HCT116 (cell line): Measurements from ENCODE around the gene ZNF653. TPM values are rescaled to one million over a fixed set of nuclear protein-coding genes. Genes with fewer than 3 reads are reported as not detected.

Experiments
- ATAC-seq: fragments of 200-7000 bp; cut with Tn5 transposase; 2 replicates; pipeline ENCODE4 v1.9.1; 2020; ENCODE audit warnings: mild to moderate bottlenecking, moderate library complexity
- BruUV-seq: library from RNA; stranded (reverse); fragments of 400-500 nt; replicated peaks from 2 replicates; lab custom pipeline; 2021; lab: Mats Ljungman, UMichigan
- CTCF ChIA-PET: fragments of 300-600 bp; sonication (Branson Sonifier 250); formaldehyde crosslinking; loops from one replicate; lab custom pipeline; 2021; ENCODE audit warnings: antibody characterized with exemption; lab: Charles Lee
- POLR2A ChIA-PET: fragments of 300-600, 350-600 bp; sonication (Branson Sonifier 250); formaldehyde crosslinking; loops from one replicate; lab custom pipeline; 2021; ENCODE audit warnings: antibody characterized with exemption; lab: Charles Lee
- RAD21 ChIA-PET, 2 experiments: fragments of 300-600 bp; sonication (Branson Sonifier 250); formaldehyde crosslinking; loops; one replicate each; lab custom pipeline; 2023; ENCODE audit warnings: low total read pairs in 2 of 2; ENCODE audit not compliant: uncharacterized antibody in 2 of 2, unreplicated experiment in 2 of 2, low non-redundant PET in 1 of 2; lab: Charles Lee
- DNase-seq: peaks from one replicate; pipeline ENCODE4 v3.0.0-alpha.2; 2010; ENCODE audit warnings: low read depth, low spot score
- H2AFZ ChIP-seq: fragments of 200-600 bp; shearing (Covaris generic), sonication (generic); 2 replicates; pipeline ENCODE4 v1.6.1; 2017; ENCODE audit warnings: low read depth, mixed run types, mixed read lengths, antibody characterized with exemption, low read length; ENCODE audit not compliant: poor library complexity, severe bottlenecking
- H3K27ac ChIP-seq: 2 replicates; pipeline ENCODE4 v1.5.1; 2012; ENCODE audit warnings: low read depth, low read length
- H3K27me3 ChIP-seq: fragments of 200-600 bp; sonication (generic); 2 replicates; pipeline ENCODE4 v1.6.1; 2016; ENCODE audit warnings: mixed run types, low read length, mixed read lengths; ENCODE audit not compliant: insufficient read depth
- H3K36me3 ChIP-seq, 2 experiments: fragments of 200-500 bp in 1 of 2; fragments of 200-600 bp in 1 of 2; sonication (Bioruptor generic) in 1 of 2; sonication (generic) in 1 of 2; 2 replicates each; pipeline versions ENCODE4 v1.5.1 to v1.6.1; 2014 to 2016; ENCODE audit warnings: low read length in 2 of 2, inconsistent platforms in 1 of 2, mixed read lengths in 1 of 2, mixed run types in 1 of 2; ENCODE audit not compliant: insufficient read depth in 2 of 2, control insufficient read depth in 1 of 2
- H3K4me1 ChIP-seq, 2 experiments: fragments of 200-600 bp in 1 of 2; sonication (generic) in 1 of 2; 2 replicates each; pipeline versions ENCODE4 v1.5.1 to v1.6.1; 2012 to 2017; ENCODE audit warnings: low read length in 2 of 2, inconsistent platforms in 1 of 2, mild to moderate bottlenecking in 1 of 2, mixed read lengths in 1 of 2, mixed run types in 1 of 2, moderate library complexity in 1 of 2; ENCODE audit not compliant: insufficient read depth in 2 of 2, control insufficient read depth in 1 of 2
- H3K4me2 ChIP-seq: fragments of 200-600 bp; sonication (generic); 2 replicates; pipeline ENCODE4 v1.6.1; 2017; ENCODE audit warnings: mixed run types, low read length, mixed read lengths
- H3K4me3 ChIP-seq, 2 experiments: fragments of 200-600 bp in 1 of 2; sonication (generic) in 1 of 2; replicated peaks in 1 of 2; 2 replicates each; pipeline ENCODE4 v1.5.1; 2011 to 2016; ENCODE audit warnings: low read length in 2 of 2, control low read depth in 1 of 2, low read depth in 1 of 2, mild to moderate bottlenecking in 1 of 2, mixed read lengths in 1 of 2, mixed run types in 1 of 2
- H3K79me2 ChIP-seq: fragments of 200-600 bp; sonication (generic); 2 replicates; pipeline ENCODE4 v1.6.1; 2017; ENCODE audit warnings: mild to moderate bottlenecking, mixed run types, low read length, moderate library complexity, mixed read lengths; ENCODE audit not compliant: insufficient read depth
- H3K9ac ChIP-seq: fragments of 200-600 bp; sonication (generic); 2 replicates; pipeline ENCODE4 v1.6.1; 2016; ENCODE audit warnings: low read length, mixed read lengths
- H3K9me2 ChIP-seq: fragments of 200-600 bp; sonication (generic), shearing (Covaris generic); 2 replicates; pipeline ENCODE4 v1.6.1; 2017; ENCODE audit warnings: mixed run types, mild to moderate bottlenecking, moderate library complexity; ENCODE audit not compliant: insufficient read depth
- H3K9me3 ChIP-seq, 2 experiments: fragments of 200-500 bp in 1 of 2; fragments of 200-600 bp in 1 of 2; sonication (Bioruptor generic) in 1 of 2; sonication (generic) in 1 of 2; 2 replicates each; pipeline ENCODE4 v1.6.1; 2014 to 2017; ENCODE audit warnings: low read length in 2 of 2, mixed read lengths in 2 of 2, inconsistent platforms in 1 of 2, low read depth in 1 of 2, mild to moderate bottlenecking in 1 of 2, mixed run types in 1 of 2, moderate library complexity in 1 of 2; ENCODE audit not compliant: control insufficient read depth in 1 of 2, insufficient read depth in 1 of 2
- H4K20me1 ChIP-seq: fragments of 200-600 bp; sonication (generic), shearing (Covaris generic); 2 replicates; pipeline ENCODE4 v1.6.1; 2017; ENCODE audit warnings: mixed run types, mild to moderate bottlenecking, moderate library complexity; ENCODE audit not compliant: insufficient read depth
- CBX3 ChIP-seq: IDR thresholded peaks from 2 replicates; pipeline ENCODE4 v1.6.1; 2012; ENCODE audit warnings: low read depth
- CEBPB ChIP-seq: IDR thresholded peaks from 2 replicates; pipeline ENCODE4 v1.6.1; 2012; ENCODE audit warnings: low read depth
- EGR1 ChIP-seq: IDR thresholded peaks from 2 replicates; pipeline ENCODE4 v1.6.1; 2012; ENCODE audit warnings: low read depth
- ELF1 ChIP-seq: IDR thresholded peaks from 2 replicates; pipeline ENCODE4 v1.6.1; 2012; ENCODE audit warnings: low read depth, borderline replicate concordance
- EZH2 ChIP-seq: fragments of 200-600 bp; sonication (generic); IDR thresholded peaks from 2 replicates; pipeline ENCODE4 v1.6.1; 2017; ENCODE audit warnings: antibody characterized with exemption, mixed run types
- EZH2phosphoT487 ChIP-seq: fragments of 200-600 bp; IDR thresholded peaks from 2 replicates; pipeline ENCODE4 v1.6.1; 2018; ENCODE audit warnings: antibody characterized with exemption, borderline replicate concordance
- FOSL1 ChIP-seq: IDR thresholded peaks from 2 replicates; pipeline ENCODE4 v1.6.1; 2012; ENCODE audit warnings: low read depth
- MAX ChIP-seq: IDR thresholded peaks from 2 replicates; pipeline ENCODE4 v1.6.1; 2012
- RAD21 ChIP-seq: IDR thresholded peaks from 2 replicates; pipeline ENCODE4 v1.6.1; 2012; ENCODE audit warnings: low read depth, mild to moderate bottlenecking
- SRF ChIP-seq: IDR thresholded peaks from 2 replicates; pipeline ENCODE4 v1.6.1; 2012; ENCODE audit warnings: low read depth
- YY1 ChIP-seq: IDR thresholded peaks from 2 replicates; pipeline ENCODE4 v1.6.1; 2011; ENCODE audit warnings: low read length, low read depth, moderate library complexity, mild to moderate bottlenecking; ENCODE audit not compliant: insufficient replicate concordance; ENCODE audit errors: extremely low read depth
- ZBTB33 ChIP-seq: IDR thresholded peaks from 2 replicates; pipeline ENCODE4 v1.6.1; 2011; ENCODE audit warnings: mild to moderate bottlenecking, low read length, moderate library complexity; ENCODE audit not compliant: insufficient replicate concordance; ENCODE audit errors: extremely low read depth
- ZFX ChIP-seq: fragments of 450-650 bp; IDR thresholded peaks from 2 replicates; pipeline ENCODE4 v1.6.1; 2017
- ZNF274 ChIP-seq: fragments of 200-500 bp; sonication (Bioruptor generic); IDR thresholded peaks from 2 replicates; pipeline ENCODE4 v1.6.1; 2014; ENCODE audit warnings: mild to moderate bottlenecking, low read depth, low read length, inconsistent platforms
- intact Hi-C: fragments of 100-400 bp; cut with micrococcal nuclease; formaldehyde crosslinking; loops from 2 replicates; pipeline ENCODE4 v1.10.0; 2022
- total RNA-seq: library from RNA; stranded (reverse); gene quantifications from one replicate; pipeline ENCODE4 v1.2.1, GENCODE V29; 2021; ENCODE audit not compliant: unreplicated experiment

ZNF653 gene
- total RNA-seq, 1 experiment from 2014 or later = 16.1 TPM

GRCh38 chr19:11465600-11465999 lies 40.0 kb downstream of the ZNF653 start (continued):
- no peak for TF ChIP-seq CEBPB
- TF ChIP-seq SRF = no peak
- TF ChIP-seq, all 23 proteins: peak for 0

- Histone ChIP-seq H3K9me3 (no peaks in the 10 kb centered on the region; a peak in 1 of 4 replicates), H3K4me2 (no peak overlapping the region), H2AFZ (no peak overlapping the region), H3K36me3 (no peaks in the 10 kb centered on the region), H3K4me1 (no peaks in the 10 kb centered on the region; a peak in 1 of 4 replicates), H3K27ac (peak overlapping the region; percentile 15; the same call in 1 of the 2 replicates), H3K79me2 (no peaks in the 10 kb centered on the region), H3K27me3 (no peaks in the 10 kb centered on the region), H3K4me3 (no peak overlapping the region), H4K20me1 (no peaks in the 10 kb centered on the region), H3K9ac (no peak overlapping the region), H3K9me2 (no peaks in the 10 kb centered on the region)
- CTCF ChIA-PET = no interaction called here
- ATAC-seq = no peak
- RAD21 ChIA-PET = no interaction called here
- POLR2A ChIA-PET = no interaction called here
- BruUV-seq = no TSS peak
- intact Hi-C loops = no loop called here
- DNase-seq = no peak
- TF ChIP-seq ELF1 (no peak), EGR1 (no peak), CEBPB (no peak), EZH2 (no peak), CBX3 (no peak), RAD21 (no peak)
Observed at GRCh38 chr19:11464333-11465265, 41.0 kb downstream of the ZNF653 start.

- BruUV-seq = no TSS peak
- no peak for DNase-seq
- H3K27ac ChIP-seq = no peak overlapping the region
- no peaks in the 10 kb centered on the region for H4K20me1 ChIP-seq
- RAD21 ChIA-PET = no interaction called here
- no peaks in the 10 kb centered on the region for H3K36me3 ChIP-seq
- no peak overlapping the region for H2AFZ ChIP-seq
- intact Hi-C loops = no loop called here
- no peak for TF ChIP-seq ZFX
- TF ChIP-seq ZBTB33 = no peak
- no peak for TF ChIP-seq FOSL1
- no peak for TF ChIP-seq EZH2phosphoT487
- TF ChIP-seq CBX3 = no peak
- no peak for TF ChIP-seq ELF1
- TF ChIP-seq YY1 = no peak
- no peak for TF ChIP-seq ZNF274
- no peak for TF ChIP-seq EZH2
- TF ChIP-seq SRF = no peak
- no peak for TF ChIP-seq MAX
- no peak for TF ChIP-seq EGR1
- no peaks in the 10 kb centered on the region for H3K27me3 ChIP-seq
- POLR2A ChIA-PET = no interaction called here
- H3K4me2 ChIP-seq = no peak overlapping the region
- H3K4me3 ChIP-seq = no peak overlapping the region
- ATAC-seq = no peak
- H3K4me1 ChIP-seq = no peaks in the 10 kb centered on the region; a peak in 1 of 4 replicates
- H3K9me3 ChIP-seq = no peaks in the 10 kb centered on the region; a peak in 1 of 4 replicates
- CTCF ChIA-PET = interaction anchor here (0.7 kb wide), 1 partner anchor 28 kb away, joined by 3 read pairs; the partner anchor contains the start of gene PRKCSH
- no peaks in the 10 kb centered on the region for H3K79me2 ChIP-seq
- no peaks in the 10 kb centered on the region for H3K9me2 ChIP-seq
- H3K9ac ChIP-seq = no peak overlapping the region
Observed at GRCh38 chr19:11463391-11463790, 42.2 kb downstream of the ZNF653 start.
